C4-2B (cell line): Measurements from ENCODE around the gene UVSSA.

ENCODE experiments used
- ZFX ChIP-seq: fragments of 450-650 bp; IDR thresholded peaks from 2 replicates; pipeline ENCODE4 v1.6.1; 2017
- TF ChIP-seq, protein P1 (sequence below): fragments of 450-650 bp; conservative IDR thresholded peaks from 2 replicates; pipeline ENCODE4 v1.5.1; 2017; ENCODE audit warnings: mild to moderate bottlenecking

DNA sequence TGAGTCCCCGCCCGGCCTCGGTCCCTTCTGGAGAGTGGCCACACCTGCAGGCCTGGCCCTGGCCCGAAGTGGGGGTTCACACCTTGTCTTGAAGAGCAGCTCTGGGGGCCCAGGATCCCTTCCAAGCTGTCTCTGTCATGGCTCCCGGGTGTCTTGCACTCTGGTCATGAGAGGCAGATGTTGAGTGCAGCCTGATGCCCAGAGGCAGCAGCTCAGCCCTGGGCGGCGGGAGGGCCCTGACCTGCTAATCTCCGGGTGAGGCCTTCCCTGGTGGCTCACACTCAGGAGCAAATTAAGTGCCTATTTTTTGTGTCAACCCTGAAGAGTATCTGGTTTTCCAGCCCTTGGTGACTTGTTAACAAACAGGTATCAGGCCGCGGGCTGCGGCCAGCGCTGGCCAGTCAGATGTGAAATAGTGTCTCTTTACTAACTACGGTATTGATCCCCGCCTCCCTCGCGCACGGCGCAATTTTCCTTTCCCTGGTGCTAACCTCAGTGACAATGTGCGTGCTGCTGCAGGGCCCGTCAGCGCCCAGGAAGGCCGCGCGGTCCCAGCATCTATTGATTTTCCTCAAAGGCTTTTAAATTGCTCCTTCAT, 35.0 kb downstream of the UVSSA start:
- TF ChIP-seq, protein P1, sequence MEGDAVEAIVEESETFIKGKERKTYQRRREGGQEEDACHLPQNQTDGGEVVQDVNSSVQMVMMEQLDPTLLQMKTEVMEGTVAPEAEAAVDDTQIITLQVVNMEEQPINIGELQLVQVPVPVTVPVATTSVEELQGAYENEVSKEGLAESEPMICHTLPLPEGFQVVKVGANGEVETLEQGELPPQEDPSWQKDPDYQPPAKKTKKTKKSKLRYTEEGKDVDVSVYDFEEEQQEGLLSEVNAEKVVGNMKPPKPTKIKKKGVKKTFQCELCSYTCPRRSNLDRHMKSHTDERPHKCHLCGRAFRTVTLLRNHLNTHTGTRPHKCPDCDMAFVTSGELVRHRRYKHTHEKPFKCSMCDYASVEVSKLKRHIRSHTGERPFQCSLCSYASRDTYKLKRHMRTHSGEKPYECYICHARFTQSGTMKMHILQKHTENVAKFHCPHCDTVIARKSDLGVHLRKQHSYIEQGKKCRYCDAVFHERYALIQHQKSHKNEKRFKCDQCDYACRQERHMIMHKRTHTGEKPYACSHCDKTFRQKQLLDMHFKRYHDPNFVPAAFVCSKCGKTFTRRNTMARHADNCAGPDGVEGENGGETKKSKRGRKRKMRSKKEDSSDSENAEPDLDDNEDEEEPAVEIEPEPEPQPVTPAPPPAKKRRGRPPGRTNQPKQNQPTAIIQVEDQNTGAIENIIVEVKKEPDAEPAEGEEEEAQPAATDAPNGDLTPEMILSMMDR = no peak
- no peak for TF ChIP-seq ZFX
